ENCODE results near the gene TSPAN12. TPM values are rescaled to one million over a fixed set of nuclear protein-coding genes. Genes with fewer than 3 reads are reported as not detected.
A peak's percentile ranks its signal among the peaks of the same experiment; 100 is the strongest.

The TSPAN12 gene
- total RNA-seq, 4 donors from 2014 or later: 1.3 to 4.6 (median 3.3) TPM

- 92% methylated on average over 2 of the region's 2 CpGs for WGBS, 2 donors
- DNase-seq (ENCODE audit: low spot score in 2 of 2): no peak
- TF ChIP-seq POLR2A (IDR thresholded peaks at IDR 0.05): no peak
- TF ChIP-seq CTCF (IDR thresholded peaks at IDR 0.05): no peak
- H3K4me3 ChIP-seq (ENCODE audit: low read depth, poor library complexity, severe bottlenecking): no peak overlapping the region
- intact Hi-C loops (cut with DNase I; ENCODE audit: low total_unique reads): loop anchor here (10.0 kb wide), 1 partner anchor 277 kb away; no protein-coding TSS in a partner anchor
Observed at GRCh38 chr7:120807390-120807789, 50.6 kb downstream of the TSPAN12 start.

- intact Hi-C loops (cut with DNase I; ENCODE audit: low total_unique reads): loop anchor here (10.0 kb wide), 1 partner anchor 278 kb away; no protein-coding TSS in a partner anchor
- no peak overlapping the region for H3K4me3 ChIP-seq (ENCODE audit: low read depth, poor library complexity, severe bottlenecking)
- DNase-seq (ENCODE audit: low spot score in 2 of 2): no peak
- TF ChIP-seq POLR2A (IDR thresholded peaks at IDR 0.05) (no peak), CTCF (IDR thresholded peaks at IDR 0.05) (no peak)
- 58 to 66% methylated on average over 1 of the region's 1 CpG for WGBS, 2 donors
Observed at GRCh38 chr7:120806669-120807068, 51.3 kb downstream of the TSPAN12 start.

GRCh38 chr7:120805636-120806388, 52.1 kb downstream of the TSPAN12 start:
- H3K4me3 ChIP-seq (ENCODE audit: low read depth, poor library complexity, severe bottlenecking): no peak overlapping the region
- 23 to 30% methylated on average over 3 of the region's 3 CpGs for WGBS, 2 donors
- intact Hi-C loops (cut with DNase I; ENCODE audit: low total_unique reads): loop anchor here (10.0 kb wide), 1 partner anchor 279 kb away; no protein-coding TSS in a partner anchor
- DNase-seq (ENCODE audit: low spot score in 2 of 2): peak in 1 of 2 donors; percentile 20
- TF ChIP-seq POLR2A (IDR thresholded peaks at IDR 0.05) (no peak), CTCF (IDR thresholded peaks at IDR 0.05) (no peak)

- no peak overlapping the region for H3K4me3 ChIP-seq (ENCODE audit: low read depth, poor library complexity, severe bottlenecking)
- WGBS, 2 donors: 90 to 91% methylated on average over 3 of the region's 3 CpGs
- TF ChIP-seq POLR2A (IDR thresholded peaks at IDR 0.05) (no peak), CTCF (IDR thresholded peaks at IDR 0.05) (no peak)
- intact Hi-C loops (cut with DNase I; ENCODE audit: low total_unique reads): loop anchor here (10.0 kb wide), 1 partner anchor 282 kb away; no protein-coding TSS in a partner anchor
- DNase-seq (ENCODE audit: low spot score in 2 of 2): no peak
Observed at GRCh38 chr7:120802751-120803150, 55.2 kb downstream of the TSPAN12 start.

GRCh38 chr7:120799813-120800475, 58.0 kb downstream of the TSPAN12 start:
- TF ChIP-seq CTCF (IDR thresholded peaks at IDR 0.05) (no peak), POLR2A (IDR thresholded peaks at IDR 0.05) (no peak)
- no peak overlapping the region for H3K4me3 ChIP-seq (ENCODE audit: low read depth, poor library complexity, severe bottlenecking)
- intact Hi-C loops (cut with DNase I; ENCODE audit: low total_unique reads): loop anchor here (10.0 kb wide), 1 partner anchor 285 kb away; no protein-coding TSS in a partner anchor
- 87 to 91% methylated on average over 3 of the region's 3 CpGs for WGBS, 2 donors
- DNase-seq (ENCODE audit: low spot score in 2 of 2): no peak
